Stimulated activated CD4-positive, alpha-beta T cell treated with anti-CD3 and anti-CD28 coated beads, Interleukin-15, amount 100 ng/mL, for 24 hours (primary cell): ENCODE measurements around the gene EFNA5.

Experiments used
- DNase-seq: peaks from one replicate; pipeline ENCODE4 v3.0.0-alpha.2; 2020

EFNA5 gene

DNA sequence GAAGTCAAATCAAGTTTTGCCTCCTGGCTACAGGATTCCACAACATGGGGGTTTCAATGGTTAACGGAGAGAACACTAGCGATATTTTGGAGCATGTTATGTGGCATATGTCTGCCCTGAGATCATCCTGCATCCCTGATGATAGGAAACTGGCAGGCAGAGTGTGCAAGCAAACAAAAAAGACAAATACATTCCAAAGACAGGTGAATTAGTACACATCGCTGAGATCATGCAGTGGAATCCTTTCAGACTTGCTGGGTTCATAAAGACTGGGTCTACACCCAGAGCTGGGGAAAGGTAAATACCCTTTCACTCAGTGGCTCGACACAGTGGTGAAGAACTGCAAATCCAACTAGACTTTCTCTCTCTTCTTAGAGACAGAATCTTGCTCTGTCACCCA lies 286.5 kb downstream of the EFNA5 start:
- no peak for DNase-seq

DNA sequence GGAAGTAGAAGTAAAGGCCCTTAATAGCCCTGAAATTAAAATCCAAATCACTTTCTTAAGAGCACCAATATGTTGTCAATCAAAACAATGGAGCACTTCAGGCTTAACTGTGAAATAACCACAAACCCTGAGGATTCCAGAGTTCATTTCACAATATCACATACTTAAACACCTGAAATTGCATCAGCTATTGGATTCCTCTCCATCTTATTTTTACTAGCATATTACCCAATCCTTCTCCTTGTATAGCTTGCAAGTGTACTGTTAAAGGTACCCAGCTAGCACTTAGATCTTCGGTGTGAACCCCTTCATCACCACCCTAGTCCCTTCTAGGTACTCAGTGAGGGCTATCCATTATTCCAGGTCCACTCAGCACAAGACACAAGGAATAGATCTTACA lies 287.3 kb downstream of the EFNA5 start:
- no peak for DNase-seq

DNA sequence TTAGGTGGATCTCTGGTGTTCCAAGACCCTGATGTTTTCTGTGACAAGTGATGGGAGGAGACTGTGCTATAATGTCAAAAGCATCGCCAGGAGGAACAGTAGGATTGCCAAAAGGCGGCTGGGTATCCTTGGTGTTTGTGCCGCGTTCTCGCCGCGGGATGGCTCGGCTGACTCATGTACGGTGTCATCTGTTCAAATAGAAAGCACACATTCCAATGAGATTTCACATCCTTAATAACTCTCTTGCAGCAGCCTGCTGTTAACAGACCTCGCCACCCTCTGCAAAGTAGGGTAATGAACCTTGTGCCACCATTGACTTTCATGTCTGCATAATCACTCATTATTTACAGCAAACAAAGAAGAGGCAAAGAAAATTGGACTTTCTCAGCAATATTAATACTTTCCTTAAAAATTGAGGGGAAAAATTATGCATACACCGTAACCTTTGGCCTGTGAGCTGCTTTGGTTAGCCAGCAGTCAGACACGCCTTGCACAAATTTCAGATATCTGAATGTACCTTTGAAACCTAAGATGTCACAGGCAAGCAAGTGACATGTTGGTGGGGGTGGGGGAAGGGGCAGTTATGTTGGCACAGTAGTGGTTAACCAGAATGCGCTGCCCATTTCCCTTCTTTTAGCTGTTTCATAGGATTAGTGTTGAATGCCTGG lies 289.4 kb downstream of the EFNA5 start:
- DNase-seq: no peak

DNA sequence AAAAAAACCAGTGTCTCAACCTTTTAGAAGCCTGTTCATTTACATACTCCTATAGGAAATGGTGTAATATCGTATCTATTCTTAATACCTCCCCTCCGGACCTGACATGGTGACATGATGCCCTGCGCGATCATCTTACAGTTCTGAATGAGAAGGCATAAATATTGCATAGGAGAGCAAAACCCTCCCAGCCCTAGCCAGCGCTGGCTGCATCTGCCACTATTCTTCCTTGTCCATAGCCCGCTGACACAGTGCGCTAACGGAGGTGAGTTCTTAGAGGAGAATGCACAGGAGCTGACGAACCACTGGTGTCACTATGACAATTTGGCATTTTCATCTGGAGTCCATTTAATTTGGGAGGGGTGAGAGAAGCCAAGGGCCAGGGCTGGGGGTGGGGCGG lies 290.1 kb downstream of the EFNA5 start:
- no peak for DNase-seq

DNA sequence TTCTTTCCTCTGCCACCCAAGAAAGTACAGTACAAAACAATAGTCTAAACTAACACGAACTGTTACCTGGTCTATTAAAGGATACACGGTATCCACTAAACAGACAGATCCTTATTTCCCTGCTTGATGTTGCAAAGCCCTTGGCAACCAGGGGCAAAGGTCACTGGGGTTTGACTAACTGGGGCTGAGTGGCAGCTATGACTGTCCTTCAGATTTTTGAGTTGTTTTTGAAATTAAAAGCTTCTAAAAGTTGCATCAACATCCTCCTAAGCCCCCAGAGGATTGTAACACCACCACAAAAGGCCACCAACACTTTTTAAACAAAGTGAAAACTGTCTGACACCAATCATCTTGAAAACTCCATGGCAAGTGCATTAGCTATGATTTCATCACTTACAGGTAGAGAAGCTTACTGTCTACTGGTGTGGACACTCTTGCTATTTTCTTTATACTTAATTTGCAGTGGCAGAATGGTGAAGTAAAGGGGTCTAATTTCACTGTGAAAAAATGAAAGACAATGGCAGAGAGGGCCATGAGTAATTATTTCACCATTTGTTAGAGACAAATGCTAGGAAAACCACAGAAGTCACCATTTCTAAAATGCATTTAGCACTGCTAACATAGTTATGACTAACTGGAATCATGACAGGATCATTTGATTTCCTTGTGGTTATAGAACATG lies 292.4 kb downstream of the EFNA5 start:
- DNase-seq: no peak

DNA sequence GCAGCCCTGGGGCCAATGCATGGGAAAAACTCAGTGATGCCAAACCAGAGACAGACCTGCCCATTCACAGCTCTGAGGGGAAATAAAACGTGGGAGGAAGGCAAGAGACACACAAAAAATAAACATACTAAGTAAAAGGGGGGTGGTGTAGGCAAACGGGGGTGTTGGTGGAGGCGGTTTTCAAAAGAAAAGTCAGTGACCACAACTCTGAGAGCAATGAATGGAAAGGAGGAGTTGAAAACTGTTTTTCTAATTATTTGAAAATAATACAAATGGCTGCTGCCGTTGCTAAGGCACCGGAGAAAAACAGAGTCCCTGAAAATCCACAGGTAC lies 293.5 kb downstream of the EFNA5 start:
- no peak for DNase-seq

DNA sequence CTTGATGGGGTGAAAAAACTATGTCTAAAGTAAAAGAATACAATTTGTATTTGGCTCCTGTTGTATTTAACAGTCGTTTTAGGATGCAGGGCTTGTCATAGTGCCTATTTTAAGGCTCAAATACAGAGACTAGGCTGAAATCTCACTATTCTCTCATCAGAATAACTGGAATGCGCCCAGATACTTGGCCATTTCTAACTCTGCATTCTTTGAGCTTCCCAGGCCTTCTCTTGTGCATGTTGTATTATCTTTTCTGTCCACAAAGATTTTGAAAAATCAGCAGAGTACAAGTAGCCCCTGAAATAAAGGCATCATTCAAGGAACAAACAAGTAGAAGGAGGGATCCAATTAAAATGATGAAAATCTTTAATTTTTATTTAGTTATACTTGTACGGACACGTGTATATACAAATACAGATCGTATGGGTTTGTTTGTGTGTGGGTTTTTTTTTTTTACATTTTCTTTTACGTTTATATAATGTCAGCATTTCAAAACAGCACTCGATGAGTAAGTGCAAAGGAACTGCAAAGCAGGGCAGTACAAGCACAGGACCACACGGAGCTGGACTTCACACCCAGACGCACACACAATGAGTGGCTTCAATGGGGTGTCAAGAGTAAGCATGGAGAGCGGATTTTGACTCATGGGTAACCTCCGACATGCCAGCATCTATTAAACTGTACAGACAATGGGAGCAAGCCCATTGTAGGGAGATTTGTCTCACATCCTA lies 294.0 kb downstream of the EFNA5 start:
- DNase-seq: no peak

DNA sequence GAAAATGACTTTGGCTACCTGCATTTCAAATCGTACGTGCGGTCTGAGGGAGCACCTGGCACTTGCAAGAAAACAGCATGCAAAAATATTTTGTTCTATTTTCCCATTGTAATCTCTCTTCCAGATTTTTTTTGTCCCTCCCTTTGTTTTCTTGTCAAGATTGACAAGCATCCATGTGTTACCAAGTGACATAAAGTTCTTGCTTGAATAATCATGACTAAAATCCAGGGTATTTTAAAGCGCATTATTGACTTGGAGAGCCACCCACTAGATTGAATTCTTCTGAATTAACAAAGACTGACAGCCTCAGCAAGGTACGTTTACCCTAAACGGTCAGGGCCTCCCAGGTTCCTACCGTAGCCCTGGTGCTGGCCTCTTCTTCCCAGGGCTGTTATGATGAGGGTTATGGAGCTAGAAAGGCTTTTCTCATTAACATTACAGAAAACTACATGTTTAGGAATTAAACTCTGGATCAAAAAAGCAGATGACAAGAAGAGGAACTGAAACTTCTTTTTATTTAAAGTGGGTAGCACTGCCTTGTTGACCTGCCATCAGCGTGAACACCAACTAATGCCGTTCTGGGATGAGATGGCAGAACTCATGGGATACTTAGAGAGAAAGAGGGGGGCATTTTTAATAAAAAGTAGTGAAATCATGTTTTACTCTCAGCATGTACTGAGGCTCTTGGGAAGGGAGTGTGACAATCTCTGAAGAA lies 297.0 kb downstream of the EFNA5 start:
- DNase-seq: no peak

DNA sequence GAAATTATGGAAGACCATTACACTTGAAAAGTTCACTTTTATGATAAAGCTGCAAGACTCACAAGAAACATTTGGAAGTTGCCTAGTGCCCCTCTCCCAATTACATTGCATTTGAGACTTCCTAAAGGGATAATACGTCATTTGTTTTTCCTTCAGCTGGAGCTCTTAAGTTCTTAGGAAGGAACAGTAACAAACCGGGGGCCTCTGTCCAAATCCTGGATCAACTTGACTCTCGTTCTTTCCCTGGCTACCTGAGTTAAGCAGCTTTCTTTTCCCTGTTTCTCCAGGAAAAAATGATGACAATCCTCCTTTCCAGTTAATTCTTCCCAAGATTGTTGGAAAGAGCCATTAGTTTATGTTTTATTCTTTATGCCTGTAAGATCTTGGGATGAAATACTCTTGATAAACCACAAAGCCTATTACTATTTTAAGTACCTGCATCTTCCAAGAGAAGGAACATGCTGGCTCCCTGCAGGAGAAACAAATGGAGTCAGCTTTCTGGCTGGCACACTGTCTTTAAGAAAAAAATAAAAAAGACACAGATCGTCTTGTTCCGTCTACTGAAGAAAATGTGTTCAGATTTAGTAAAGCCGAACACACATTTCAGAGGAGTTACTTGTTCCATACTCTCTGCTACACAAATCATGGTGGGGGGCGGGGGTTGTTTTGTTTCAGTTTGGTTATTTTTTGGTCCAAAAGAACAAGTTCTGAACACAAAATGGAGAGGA lies 297.9 kb downstream of the EFNA5 start:
- no peak for DNase-seq

DNA sequence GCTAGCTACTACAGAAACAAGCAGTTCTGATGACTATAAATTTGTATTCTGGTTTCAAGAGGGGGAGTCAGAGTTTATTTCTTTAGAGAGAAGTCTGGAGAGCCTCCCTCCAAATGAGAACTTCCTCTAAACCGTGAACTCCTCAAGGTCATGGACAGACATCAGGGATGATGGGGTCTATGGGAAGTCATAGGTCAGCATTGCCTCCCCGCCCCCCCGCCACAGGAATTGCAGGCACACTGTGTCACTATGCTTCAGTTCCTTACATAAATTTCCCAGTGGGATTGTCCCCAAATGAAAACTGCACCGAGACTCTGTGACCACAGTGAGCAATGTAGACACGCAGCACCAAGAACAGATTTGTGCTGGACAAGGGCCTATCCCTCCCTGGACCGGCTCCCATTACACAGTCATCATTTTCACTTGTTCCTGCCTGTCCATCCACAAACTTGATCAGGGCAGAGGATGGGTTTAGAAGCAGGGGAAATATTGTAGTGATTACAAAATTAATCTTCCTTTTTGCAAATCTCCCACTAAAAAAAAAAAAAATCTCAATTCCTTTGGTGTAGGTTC lies 300.3 kb downstream of the EFNA5 start:
- no peak for DNase-seq

DNA sequence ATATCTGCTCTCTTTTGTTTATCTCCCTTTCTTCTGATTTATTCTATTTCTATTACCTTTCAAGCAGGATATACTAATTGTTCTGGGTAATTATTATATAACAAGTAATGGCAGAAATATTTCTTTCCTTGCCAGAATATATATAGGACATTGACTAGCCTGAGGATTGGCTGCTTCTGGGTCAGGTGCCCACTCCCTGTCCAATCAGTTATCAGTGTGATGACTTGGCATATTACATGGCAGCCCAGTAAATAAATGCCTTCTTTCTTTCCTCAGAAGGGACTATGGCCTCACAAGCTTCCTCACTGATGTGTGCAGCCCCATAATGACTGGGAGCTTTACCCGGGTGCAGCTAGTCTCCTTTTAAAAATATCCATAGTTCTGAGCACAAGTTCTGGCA lies 301.1 kb downstream of the EFNA5 start:
- DNase-seq: no peak

DNA sequence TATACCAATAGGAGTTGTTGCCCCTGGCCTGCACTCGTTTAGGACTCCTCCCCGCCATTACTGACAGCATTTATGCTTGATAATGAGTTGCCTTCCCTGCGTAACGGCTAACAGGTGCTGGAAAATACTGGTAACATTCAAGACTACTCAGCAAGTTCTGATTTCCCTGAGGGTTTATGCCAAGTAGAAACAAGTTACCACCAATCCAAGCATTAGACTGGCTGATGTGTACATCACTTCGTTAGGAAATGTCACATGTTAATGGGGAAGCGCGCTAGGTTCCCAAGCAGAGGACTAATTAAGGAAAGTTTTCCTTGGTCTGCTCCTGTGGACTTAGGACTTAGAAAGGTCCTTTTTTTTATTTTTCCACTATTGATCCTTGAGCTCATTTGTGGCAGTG lies 302.1 kb downstream of the EFNA5 start:
- DNase-seq: no peak

DNA sequence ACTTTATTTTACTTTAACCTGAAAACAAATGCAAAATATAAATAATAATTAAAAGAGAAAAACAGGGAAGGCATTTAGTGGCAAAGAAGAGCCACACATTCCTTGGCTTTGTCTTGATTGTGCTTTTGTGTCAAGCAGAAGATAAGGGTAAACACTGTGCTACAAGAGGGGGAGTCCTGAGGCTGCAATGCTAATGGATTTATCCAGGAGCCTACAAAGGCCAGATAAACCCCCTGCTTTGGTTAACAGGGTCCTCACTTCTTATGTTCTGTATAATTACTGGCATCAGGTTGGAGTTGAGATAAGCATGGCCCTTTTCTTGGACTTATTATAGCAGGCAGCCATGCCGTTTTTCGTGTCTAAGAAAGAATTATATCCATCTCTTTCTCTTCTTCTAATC lies 302.8 kb downstream of the EFNA5 start:
- DNase-seq: no peak

DNA sequence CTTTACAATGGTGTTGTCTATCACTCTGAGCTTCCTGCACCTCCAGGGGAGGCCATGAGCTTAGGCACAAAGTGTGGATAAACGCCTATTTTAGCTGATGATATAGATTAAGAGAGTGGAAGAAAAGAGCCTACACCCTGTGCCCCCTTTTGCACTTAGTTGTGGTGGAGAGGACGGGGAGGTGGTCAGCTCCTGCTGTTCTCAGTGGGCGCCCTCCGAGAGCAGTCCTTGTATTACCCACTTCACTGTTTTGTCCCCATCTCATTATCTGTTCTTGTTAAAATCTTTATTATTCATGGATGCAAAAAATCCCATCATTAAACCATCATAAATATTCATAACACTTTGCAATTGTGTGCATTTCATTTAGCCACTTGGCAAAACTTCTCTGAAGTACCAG lies 303.3 kb downstream of the EFNA5 start:
- no peak for DNase-seq

DNA sequence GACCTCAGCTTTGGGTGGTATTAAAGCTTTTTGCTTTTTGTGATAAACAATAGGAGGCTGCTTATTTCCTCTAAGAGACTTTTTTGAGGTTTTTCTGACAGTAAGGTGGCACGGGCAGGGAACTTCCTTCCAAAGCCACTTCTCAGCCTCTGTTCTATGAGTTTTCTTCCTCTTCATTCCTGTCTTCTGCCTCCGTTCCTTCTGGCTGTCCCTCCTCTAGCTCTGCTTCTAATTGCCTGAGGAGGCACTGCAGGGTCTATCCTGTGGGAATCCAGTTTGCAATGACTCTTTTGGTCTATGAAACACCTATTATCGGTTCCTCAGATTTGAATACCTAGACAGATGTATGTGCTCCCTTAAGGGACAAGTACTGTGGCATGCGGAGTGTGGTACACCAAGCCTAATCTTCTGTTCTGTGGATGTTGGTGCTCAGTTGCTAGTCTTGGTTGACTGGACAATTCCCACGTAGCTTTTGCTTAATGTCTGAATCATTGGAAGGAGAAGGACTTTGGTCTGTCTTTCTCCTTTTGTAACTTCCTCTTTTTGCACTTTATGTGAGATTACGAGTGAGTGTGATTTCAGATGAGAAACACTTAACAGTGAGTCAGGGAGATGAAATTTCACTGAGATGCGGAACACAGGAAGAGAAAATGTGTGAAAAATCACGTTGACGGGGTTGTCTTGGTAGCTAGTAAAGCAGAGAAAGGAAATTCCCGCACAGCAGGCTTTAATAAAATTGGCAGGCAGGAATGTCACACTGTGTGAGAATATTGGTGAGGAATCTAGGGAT lies 305.2 kb downstream of the EFNA5 start:
- DNase-seq: no peak

DNA sequence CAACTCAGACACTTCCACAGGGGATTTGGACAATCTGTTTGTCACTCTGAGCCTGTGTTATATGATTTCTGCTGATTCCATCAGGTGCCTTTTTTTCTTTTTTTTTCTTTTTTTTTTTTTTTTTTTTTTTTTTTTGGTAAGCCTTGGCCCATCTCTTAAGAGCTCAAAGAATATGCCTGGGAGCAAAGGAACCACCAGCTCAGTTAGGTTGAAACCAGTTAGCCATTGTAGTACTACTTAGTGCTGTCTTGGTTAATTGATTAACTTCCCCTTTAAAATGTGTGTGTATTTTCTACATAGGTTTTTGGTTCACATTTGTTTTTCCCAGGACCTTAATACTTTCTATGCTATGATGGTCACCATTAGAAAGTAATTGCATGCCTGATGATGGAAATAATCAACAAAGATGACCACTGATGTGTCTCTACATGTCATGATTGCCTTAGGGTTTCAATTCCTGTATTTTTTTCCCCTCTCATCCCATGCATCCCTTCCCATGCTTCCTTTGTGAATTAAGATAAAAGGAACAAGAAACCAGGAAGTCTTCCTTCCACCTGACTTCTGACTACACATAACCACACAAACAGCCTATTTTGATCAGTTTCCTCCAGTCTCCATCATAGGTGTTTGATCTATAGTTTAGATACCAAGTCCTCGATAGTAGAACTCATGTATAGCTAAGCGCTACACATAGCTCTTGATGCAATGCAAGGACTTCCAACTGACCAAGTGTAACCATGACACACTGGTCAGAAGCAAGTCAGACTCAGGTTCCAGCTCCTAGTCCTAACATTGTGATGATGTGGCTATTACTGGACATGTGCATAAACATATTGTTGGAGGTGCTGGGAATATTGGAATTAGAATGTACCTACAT lies 306.1 kb downstream of the EFNA5 start:
- no peak for DNase-seq

DNA sequence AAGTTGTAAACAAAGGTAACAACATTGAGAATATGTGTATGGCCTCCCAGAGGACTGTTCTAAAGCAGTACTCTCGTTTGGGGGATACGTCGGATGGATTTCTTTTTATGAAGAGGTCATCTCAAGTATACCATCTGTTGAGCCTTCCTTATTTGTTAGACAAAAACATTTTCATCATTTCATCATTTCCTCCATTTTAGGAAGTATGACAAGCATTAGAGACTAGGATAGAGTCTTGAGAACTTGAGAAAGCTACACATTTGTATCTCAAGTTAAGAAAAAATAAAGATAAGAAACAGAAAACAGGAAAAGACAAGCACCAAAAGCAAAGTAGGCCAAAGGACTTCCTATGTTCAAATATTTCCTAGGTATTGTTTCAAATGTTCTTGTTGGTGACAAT lies 307.0 kb downstream of the EFNA5 start:
- no peak for DNase-seq

DNA sequence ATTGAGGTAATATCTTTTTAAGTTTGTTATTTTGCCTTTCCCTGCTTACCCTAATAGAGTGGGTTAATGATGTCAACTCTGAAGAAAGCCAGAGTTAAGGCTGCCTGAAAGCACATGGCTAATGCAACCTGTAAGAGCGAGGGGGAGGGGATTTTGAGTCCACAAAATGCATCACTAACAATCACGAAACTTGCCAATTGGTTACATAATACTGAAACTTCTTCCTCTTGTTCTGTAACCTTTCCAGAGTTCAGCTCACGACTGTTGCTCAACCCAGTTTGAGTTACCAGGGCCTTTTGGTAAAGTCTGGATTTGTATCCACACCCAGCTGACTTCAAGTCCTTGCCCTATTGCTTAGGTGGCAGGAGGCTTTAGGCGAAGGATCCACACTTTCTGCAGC lies 308.8 kb downstream of the EFNA5 start:
- DNase-seq: no peak

DNA sequence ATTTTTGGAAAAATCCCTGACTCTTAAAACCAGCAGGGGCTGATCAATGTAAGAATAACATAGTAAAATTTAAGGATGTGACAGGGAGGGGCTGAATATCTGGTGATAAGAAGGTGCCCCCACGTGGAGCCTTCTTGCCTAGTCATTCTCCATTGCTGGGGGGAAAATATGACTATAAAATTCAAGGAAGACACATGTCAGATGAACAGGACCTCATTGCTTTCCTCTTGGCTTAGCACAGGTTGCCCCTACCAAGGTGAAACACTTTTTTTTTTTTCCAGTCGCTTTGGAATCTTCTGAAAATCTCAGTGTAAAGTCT lies 310.9 kb downstream of the EFNA5 start:
- DNase-seq: no peak

DNA sequence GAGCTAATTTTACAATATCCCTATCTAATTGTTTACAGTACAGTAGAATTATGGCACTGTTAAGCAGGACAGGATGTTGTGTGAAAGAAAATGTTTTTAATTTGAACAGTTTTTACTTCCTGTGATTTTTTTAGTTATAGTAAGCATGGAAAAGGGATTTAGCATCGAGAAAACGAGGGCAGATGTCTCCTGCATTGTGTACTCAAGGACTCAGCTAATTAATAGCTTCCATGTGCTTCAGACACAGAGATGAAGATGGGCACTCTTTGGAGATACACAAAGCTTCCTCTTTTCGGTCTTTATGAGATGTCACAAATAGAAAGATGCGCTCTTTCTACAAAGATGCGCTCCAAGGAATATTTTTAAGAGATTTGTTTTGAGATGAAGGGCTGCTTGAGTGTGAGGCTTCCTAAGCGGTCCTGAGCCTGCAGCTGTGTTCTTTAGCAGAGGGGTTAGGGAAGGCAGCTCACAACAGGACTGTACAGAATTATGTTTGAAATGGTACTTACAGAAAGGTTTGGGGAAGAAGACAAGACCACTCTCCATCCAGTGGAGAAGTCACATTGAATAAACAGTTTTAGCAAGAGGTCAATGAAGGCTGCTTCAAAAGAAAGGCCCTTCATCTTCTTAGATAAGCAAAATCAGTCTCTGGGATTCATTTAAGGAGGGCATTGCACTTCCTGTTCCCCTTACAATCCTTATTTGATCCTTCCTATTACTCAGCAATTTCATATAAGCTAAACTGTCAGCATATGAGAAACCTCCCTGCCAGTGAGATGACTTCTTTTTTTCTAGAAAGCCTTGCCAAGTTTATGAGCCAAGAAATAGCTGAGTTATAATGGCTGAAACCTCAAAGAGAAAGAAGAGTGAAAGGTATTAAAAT lies 311.5 kb downstream of the EFNA5 start:
- no peak for DNase-seq
